OCI-M2 (cell line): ENCODE data around the gene KCNIP1.

ENCODE experiments used
- DNase-seq: peaks from one replicate; lab custom pipeline; 2025; ENCODE audit not compliant: unreplicated experiment; lab: John Stamatoyannopoulos, UW

Gene KCNIP1

DNA sequence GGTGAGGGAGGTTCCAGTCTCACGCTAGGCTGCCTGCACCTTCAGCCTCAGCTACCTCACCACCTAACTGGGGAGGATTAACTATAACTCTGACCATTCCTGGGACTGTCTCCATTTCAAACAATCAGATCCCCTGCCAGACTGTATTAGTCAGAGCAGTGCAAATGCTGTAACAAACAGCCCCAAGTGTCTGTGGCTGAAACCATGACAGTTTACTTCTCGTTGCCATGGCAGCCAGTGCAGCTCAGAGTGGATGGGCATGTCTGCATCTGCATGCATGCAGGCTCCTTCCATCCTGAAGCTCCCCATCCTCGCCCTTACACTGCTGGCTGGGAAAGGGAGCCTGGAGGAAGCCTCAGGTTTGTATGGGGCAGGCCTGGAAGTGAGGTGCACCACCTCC, 86.7 kb downstream of the KCNIP1 start:
- DNase-seq, result no peak

DNA sequence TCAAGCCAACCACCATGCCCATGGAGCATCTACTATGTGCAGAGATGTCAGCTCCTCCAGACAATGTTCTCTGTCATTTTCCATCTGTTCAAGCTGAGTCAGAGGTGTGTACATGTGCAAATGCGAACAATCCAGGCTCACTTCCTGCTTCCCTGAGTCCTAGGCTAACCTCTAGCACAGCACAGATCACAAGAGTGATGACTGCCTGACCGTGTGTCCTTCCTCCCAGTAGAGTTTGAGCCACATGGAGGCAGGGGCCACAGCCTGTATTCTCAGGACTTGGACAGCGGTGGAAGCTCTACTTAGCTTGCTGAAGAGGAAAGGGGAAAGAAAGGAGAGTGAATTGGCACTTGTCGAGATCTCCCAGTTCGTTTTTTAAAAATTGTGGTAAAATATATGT, 87.2 kb downstream of the KCNIP1 start:
- no peak for DNase-seq

DNA sequence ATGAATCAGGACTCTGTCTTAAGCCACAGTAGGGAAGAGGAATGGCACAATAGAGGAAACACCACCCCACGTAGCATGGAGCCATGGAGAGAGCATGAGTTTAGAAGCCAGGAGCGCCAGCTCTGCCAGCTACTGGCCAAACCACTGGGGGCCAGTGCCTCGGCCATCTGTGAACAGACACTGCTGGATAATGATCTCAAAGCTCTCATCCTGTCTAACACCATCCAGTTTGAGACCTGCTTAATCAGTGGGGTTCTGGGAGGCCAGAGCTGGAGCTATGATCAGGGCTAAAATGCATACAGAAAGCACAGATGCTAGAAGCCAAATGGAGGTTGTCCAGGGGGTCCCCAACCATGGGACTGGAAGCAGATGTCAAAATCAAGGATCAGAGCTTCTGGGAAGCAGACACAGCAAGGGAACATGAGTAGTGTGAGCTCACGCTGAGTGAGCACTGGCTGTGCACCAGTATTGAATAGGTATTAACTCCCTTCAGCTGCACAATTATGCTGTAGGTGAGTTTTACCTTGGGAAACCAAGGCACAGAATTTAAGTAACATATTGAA, 92.7 kb downstream of the KCNIP1 start:
- no peak for DNase-seq

DNA sequence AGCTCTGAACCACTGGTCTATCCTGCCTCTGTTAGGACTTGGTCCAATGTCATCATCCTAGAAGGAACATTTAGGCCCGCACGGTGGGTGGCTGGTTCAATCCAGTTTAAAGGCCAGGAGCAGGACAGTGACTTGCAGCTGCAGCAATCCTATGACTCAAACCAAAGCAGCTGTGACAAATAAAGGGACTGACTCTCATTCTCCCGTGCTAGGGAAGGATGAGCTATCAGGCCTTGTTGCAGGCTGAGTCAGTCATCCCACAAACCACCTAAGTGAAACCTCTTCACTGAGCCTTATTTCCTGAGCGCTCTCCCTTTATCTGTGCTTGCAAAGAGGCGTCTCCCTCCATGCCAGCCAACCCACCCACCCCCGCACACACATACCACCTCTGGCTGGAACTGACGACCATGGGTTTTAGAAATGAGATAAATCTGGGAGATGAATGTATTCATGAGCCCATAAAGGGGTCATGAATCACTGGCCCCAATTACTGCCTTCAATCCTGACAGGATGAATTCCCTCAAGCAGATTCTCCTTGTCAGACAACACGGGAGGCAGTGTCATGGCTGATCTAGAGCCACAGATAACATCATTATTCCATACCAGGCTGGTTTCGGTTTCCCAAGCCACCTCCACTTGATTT, 93.4 kb downstream of the KCNIP1 start:
- DNase-seq, result no peak

DNA sequence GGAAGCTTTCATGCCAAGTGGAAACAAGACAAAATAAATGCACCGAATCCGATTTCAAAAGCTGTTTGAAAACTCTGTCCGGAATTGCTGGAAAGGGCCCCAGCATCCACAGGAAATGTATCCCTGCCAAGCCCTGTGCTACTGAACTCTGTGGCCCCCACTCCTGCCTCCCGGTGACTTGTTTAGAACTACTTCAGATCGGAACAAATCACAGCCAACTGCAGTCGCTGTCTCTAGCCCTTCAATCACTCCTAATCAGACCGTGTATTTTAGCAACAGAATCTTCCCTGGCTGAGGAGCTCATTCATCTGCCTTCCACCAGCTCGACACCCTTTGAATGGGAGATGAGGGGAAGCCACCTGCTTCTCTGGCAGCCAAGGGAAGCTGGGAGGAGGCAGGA, 94.1 kb downstream of the KCNIP1 start:
- no peak for DNase-seq

DNA sequence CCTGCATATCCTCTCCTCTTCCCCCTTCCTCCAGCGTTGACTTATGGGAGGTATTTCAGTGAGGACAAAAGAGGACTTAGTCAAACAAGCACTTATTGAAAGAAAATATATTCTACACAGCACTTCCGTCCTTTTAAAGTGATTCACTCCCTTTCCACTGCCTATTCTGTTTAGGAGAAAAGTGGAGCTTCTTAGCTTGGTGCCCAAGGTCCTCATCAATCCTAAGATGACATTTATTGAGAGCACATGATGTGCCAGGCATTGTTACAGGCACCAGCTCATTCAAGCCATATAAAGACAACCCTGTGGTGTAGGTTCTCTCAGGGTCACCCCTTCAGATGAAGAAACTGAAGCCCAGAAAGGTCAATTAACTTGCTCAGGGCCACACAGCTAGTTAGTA, 95.9 kb downstream of the KCNIP1 start:
- DNase-seq, result no peak

DNA sequence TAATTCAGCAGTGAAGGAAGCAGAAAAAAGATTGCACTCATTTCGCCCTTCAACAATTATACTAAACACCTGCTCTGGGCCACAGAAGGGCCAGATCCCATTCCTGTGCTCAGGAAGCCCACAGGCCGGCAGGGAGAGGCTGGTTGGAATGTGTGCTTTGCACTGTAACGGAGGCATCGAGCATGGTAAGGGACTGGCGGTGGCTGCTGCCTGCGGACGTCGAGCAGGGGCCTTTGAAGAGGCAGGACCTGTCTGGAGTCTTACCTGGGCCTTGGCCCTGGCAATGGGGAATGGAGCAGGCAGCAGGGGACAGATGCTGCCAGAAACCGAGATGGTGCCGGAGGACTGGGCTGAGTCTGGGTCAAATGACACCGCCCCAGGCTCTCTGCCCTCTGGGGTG, 97.8 kb downstream of the KCNIP1 start:
- DNase-seq, result no peak

DNA sequence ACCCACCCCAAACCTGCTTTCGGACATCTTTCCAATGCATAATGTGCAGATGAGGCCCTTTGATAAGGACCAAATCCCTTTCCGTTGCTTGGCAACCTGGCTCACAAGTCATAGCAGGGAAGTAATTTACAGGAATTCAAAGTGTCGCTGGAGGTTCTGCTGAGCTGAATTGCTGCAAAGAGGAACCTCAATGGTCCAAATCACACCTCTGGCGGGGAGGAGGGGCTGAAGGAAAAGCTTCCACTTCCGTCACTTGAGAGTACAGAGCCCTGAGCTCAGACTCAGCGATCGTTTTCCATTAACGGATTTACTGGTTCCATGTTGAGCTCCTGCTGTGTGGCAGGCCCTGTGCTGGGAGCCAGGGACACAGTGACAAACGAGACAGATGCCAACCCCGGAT, 99.3 kb downstream of the KCNIP1 start:
- DNase-seq, result no peak

DNA sequence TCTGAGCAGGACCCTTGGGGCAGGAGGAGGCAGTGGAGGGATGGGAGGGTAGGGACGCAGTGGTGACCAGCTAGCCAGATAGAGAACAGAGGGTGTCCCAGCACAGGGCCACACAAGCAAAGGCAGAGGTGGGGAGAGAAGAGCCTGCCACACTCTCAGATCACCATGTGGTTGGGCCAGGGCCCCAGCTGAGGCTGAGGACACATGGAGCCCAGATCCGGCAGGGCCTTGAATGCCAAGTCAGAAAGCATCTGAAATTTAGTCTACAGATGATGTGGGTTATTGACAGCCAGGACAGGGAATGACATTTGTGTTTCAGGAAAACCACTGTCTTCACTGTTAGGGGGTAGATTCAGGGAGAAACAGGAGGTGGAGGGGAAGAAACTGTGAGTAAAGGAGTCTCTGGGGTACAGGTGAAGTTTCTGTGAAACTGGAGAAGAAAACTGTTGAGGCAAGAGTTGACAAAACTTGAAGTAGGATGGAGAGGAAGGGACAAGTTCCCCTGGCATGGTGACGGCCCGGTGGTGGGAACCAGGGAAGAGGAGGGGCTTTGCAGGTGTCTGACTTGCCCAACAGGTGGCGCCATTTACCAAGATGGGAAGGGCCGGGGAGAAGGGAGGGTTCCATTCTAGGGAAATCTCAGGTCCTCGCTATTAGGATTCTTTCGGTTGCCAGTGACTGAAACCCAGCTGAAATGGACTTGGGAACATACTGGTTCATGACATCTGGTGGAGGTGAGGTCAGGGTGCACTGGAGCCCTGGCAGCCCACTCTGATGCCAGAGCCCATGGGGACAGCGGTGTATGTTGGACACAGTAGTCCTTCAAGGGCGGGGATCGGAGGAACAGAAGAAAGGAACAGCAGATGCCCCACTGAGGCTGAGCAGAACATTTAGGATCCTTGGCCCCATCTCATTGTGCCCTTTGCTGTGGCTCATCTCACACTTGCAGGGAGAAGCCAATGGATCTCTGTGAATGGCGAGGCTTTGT, 100.1 kb downstream of the KCNIP1 start:
- DNase-seq, result no peak

DNA sequence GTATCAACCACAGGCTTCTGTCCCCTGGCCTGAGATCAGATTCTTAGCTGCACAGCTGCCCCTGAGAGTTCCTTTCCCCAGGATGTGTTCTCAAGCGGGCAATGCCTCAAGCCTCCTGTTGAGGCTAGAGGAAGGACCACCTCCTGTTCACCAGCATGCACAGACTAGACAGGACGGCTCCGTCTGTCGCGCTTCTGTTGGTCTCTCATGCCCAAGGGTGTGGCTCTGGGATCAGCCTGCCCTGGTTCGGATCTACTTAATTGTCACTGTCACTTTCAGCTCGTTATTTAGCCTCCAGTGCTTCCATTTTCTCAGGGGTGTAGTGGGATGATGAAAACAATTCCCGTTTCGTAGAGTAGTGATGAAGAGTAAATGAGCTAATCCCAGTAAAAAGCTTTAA, 103.1 kb downstream of the KCNIP1 start:
- DNase-seq, result no peak

DNA sequence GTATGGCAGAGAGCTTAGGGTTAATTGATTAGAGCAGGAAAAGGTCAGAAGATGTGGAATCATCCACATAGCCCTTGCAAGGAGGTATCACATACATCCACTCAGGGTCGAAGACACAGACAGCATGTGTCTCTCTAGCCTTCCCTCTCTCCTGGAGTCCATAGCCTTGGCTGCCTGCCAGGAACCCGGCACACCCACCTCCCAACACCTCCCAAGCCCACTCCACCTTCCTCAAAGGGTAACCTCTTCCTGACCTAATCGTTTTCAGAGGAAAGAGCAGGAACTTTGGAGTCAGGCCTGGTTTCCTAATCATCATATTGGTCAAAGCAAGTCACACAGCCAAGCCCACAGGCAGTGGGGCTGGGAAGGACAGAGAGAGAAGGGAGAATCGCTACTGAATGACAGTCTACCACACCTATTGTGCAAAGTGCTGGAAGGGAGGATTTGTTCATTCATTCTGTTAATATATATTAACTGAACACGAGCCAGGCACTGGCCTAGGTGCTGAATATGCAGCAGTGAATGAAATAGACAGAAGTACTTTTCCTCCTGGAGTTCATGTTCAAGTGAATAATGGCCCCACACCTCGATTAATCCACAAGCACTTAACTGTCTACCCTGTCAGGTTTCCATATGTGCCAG, 107.8 kb downstream of the KCNIP1 start:
- no peak for DNase-seq

DNA sequence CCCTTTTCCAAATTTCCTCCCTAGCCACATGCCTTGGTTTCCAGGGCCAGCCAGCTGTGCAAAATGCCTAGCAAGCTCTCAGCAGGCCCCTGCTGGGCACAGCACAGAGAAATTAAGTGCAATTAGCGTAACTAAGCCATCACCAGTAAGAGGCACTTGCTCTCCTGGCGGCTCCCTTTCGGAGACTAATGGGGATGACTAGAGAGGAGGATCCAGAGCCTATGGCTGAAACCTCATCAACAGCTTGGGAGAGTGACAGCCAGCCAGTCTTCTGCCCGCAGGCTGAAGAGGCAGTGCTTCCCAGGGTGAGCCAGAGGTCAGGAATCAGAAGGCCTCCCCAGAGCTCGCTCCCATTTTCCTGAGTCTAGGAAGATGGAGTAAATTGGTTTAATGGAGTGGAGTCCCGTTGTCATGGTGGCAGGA, 108.4 kb downstream of the KCNIP1 start:
- DNase-seq, result no peak

DNA sequence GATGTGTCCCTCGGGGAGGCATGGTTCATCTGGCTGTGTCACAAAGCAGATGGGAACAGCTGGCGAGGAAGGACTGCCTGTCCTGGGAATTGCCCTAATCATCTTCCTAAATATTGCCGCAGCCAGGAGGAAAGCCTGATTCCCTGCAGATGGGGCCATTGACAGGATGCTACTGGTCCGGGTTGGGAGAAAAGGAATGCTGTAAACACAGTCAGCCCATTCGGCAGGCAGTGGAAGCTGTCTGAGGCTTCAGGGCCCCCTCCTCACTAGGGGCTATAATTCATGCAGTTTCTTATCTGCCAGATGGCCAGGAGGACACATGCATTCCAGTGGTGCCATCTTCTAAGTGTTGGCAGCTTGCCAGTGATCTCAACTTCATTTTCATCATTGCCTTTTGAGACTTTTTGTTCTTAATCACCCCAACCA, 110.3 kb downstream of the KCNIP1 start:
- DNase-seq, result no peak

DNA sequence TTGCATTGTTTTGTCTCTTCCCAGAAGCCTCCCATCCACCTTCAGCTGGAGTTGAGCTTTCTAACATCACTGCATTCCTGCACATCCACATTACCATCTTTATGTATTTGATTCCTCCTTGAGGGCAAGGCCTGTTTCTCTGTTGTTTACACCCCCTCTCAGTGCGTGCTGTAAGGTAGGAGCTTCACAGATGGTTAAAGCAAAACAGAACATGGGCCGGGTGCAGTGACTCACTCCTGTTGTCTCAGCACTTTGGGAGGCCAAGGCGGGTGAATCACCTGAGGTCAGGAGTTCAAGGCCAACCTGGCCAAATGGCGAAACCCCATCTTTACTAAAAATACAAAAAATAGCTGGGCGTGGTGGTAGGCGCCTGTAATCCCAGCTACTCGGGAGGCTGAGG, 110.9 kb downstream of the KCNIP1 start:
- DNase-seq, result no peak

DNA sequence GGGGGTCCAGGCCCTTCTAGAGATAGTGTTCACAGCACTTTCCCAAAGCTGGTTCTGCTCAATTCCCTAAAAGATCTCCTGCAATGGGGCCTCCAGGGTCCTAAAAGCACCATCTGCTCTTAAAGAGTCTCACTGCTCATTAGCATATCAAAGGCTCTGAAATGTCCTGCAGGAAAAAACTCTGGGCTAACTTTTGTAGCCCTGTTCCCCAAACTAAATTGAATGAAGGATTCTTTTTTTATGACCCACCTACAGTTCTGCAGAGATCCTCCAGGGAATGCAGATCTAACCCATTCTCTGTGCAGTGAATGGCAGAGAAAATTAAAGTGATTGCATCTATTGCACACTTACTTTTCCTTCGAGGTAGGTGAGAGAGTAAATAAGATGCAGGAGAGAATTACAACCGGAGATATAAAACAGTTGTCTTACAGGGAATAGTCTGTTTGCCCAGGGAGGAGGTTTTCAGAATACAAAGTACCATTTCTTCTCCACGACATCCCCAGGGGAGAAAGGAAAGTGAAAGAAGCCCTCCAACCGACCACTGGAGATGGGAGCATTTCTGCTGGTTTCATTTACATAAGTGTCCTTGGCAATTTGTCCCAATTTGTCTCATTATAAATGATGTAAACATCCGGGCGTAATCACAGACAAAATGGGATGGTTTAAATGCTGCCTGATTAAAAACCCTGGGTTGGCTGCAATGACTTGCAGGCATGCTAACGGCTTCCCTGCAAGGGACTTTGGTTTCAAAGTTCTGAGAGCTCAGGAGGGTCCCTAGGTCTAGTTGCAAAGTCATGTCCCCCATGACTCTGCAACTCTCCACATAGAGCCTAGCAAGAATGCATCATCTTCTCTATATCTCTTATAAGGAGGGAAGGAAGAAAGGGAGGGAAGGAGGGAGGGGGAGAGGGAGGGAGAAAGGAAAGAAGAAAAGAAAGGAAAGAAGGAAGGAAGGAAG, 114.0 kb downstream of the KCNIP1 start:
- DNase-seq, result no peak

DNA sequence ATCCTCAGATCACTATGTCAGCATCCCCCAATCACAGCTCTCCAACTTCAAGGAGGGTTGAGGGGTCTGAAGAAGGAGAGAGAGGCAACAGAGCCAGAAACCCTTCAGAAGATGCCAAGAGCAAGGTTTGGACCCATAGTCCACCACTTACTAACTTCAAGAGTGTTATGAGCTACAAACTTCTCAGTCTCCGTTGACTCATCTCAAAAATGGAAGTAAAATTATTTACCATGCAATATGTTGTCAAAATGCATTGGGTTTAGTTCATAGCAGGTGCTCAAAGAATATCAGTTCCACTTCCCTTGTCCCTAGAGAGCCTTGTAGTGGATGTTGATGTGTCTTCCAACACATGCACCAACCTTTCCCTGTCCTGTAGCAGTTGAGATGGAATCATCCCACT, 116.0 kb downstream of the KCNIP1 start:
- no peak for DNase-seq

DNA sequence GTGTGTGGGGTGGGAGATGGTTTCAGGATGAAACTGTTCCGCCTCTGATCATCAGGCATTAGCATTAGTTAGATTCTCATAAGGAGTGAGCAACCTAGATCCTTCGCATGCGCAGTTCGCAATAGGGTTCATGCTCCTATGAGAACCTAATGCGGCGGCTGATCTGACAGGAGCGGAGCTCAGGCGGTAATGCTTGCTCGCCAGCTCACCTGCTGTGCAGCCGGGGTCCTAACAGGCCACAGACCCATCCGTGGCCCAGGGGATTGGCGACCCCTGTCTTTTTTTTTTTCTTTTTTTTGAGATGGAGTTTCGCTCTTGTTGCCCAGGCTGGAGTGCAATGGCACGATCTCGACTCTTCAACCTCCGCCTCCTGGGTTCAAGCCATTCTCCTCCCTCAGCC, 119.1 kb downstream of the KCNIP1 start:
- no peak for DNase-seq

DNA sequence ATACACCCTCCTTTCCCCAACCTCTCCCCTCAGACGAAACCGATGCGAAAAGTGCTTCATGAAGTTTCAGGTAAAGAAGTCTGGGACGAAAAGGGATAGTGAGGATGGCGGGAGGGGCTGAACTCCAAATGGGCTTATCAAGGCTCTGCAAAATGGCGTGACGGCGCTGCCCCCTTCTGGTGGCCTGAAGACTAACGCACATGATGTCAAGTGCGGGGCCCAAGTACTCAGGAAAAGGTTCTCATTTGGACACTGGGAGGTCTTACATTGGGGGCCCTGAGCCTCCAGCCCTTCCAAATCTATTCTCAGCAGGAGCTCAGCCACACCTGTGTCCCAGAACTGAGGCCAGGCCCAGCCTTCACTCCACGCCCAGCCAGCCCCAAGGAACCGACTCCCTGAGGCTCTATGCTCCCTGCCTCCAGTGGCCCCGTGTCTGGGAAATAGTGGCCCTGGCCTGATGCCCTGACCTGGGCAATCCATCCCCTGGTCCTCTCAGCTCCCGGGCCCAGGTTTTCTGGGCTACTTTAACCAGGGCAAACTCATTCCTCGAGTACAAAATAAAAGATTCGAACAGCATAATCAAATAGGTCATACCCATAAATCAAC, 119.9 kb downstream of the KCNIP1 start:
- DNase-seq, result no peak

DNA sequence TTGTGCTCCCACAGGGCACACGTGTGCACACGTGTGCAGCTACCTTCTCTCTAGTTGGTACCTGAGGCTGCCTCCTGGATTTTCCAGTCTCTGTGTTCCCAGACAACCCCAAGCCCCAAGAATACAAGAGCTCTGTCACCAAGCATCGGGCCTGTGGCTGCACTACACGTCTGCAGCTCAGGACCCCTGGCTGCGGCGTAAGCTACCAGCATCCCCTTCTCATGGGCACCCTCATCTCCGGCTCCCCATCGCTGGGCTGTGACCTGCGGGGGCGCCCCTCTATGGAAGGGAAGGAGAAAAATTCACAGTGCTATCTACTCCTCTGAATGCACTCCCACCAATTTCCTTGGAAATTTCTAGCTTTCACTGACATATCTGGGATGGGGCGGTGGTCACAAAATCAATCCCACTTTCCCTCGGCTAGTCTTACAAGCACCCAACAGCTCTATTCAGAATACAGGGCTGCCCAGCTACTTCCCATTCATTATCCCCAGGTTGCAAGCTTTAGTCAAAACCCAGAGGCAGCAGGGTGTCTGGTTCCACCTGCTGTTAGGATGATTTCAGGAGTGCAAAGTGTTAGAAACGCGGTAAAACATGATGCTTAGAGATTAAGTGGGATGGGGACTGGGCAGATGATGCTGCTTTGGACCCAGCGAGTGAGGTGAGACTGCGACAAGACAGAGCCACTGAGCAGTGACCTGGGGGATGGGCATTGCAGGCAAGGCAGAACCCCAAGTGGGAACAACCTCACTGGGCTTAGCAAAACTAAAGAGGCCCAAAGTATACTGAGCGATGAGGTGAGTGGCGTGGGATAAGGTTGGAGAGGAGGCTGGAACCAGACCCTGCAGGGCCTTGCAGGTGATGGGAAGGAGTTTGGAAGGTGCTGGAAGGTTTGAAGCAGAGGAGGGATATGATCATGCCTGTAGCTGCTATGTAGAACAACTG, 121.7 kb downstream of the KCNIP1 start:
- DNase-seq, result no peak
